HG03521 (cell line): ENCODE measurements around the gene ADD1.
"Not testable (repeated sequence)": the region's sequence is repeated elsewhere in the genome, so short reads cannot be mapped to it uniquely, and the experiment has no call there.

Source experiments
- ATAC-seq: cut with Tn5 transposase; IDR thresholded peaks from one replicate; pipeline ENCODE4 v1.9.1; 2021; ENCODE audit warnings: mild to moderate bottlenecking, moderate library complexity; ENCODE audit not compliant: unreplicated experiment

Gene ADD1

GRCh38 chr4:2915789-2916188 lies 72.1 kb downstream of the ADD1 start:
- no peak for ATAC-seq

GRCh38 chr4:2916696-2917095 lies 73.1 kb downstream of the ADD1 start:
- not testable (repeated sequence) for ATAC-seq

GRCh38 chr4:2918300-2918699 lies 74.7 kb downstream of the ADD1 start:
- ATAC-seq = not testable (repeated sequence)

- not testable (repeated sequence) for ATAC-seq
Measured at GRCh38 chr4:2918714-2919113, 75.1 kb downstream of the ADD1 start.

GRCh38 chr4:2922453-2923101 lies 78.9 kb downstream of the ADD1 start:
- not testable (repeated sequence) for ATAC-seq

- ATAC-seq = no peak
Measured at GRCh38 chr4:2923141-2923551, 79.5 kb downstream of the ADD1 start.

GRCh38 chr4:2923668-2924173 lies 80.1 kb downstream of the ADD1 start:
- ATAC-seq = no peak

GRCh38 chr4:2924286-2924685 lies 80.6 kb downstream of the ADD1 start:
- ATAC-seq = no peak

GRCh38 chr4:2924765-2925301 lies 81.2 kb downstream of the ADD1 start:
- ATAC-seq = no peak

- ATAC-seq = no peak
Measured at GRCh38 chr4:2925496-2925895, 81.9 kb downstream of the ADD1 start.

- no peak for ATAC-seq
Measured at GRCh38 chr4:2925931-2926860, 82.6 kb downstream of the ADD1 start.

- no peak for ATAC-seq
Measured at GRCh38 chr4:2927016-2927695, 83.5 kb downstream of the ADD1 start.

- ATAC-seq = no peak
Measured at GRCh38 chr4:2927696-2928075, 84.0 kb downstream of the ADD1 start.

- ATAC-seq = no peak
Measured at GRCh38 chr4:2928242-2929176, 84.9 kb downstream of the ADD1 start.

- no peak for ATAC-seq
Measured at GRCh38 chr4:2929469-2929868, 85.8 kb downstream of the ADD1 start.

- no peak for ATAC-seq
Measured at GRCh38 chr4:2930135-2930757, 86.6 kb downstream of the ADD1 start.

- no peak for ATAC-seq
Measured at GRCh38 chr4:2930758-2931511, 87.3 kb downstream of the ADD1 start.

- ATAC-seq = peak; percentile 24
Measured at GRCh38 chr4:2931512-2932301, 88.1 kb downstream of the ADD1 start.
